Endothelial cell of umbilical vein (primary cell): Measurements from ENCODE around the gene CDK5.

Experiments
- EZH2 ChIP-seq: IDR thresholded peaks from 2 replicates; pipeline ENCODE4 v1.6.1; 2012; ENCODE audit warnings: borderline replicate concordance, low read depth, mild to moderate bottlenecking, moderate library complexity, low read length, inconsistent platforms; ENCODE audit not compliant: severe bottlenecking
- GATA2 ChIP-seq: IDR thresholded peaks from 2 replicates; pipeline ENCODE4 v1.7.0; 2011; ENCODE audit warnings: low read depth, mild to moderate bottlenecking, moderate library complexity, mixed read lengths, low read length; ENCODE audit not compliant: insufficient read length, insufficient read depth
- MYC ChIP-seq: IDR thresholded peaks from one replicate; pipeline ENCODE4 v1.6.1; 2011; ENCODE audit warnings: mild to moderate bottlenecking, low read depth, low read length
- POLR2A ChIP-seq: IDR thresholded peaks from 2 replicates; pipeline ENCODE4 v1.6.1; 2012; ENCODE audit warnings: low read depth, mild to moderate bottlenecking, control low read depth, low read length
- POLR2AphosphoS5 ChIP-seq: IDR thresholded peaks from 2 replicates; pipeline ENCODE4 v1.6.1; 2012; ENCODE audit warnings: low read depth, mild to moderate bottlenecking, control low read depth, low read length, moderate library complexity; ENCODE audit not compliant: insufficient read depth
- TF ChIP-seq, protein P1 (sequence below), 2 donors: IDR thresholded peaks; 1 replicate in 1 of 2; 2 replicates in 1 of 2; pipeline ENCODE4 v1.5.1; 2011; ENCODE audit warnings: low read length in 2 of 2, mild to moderate bottlenecking in 2 of 2, moderate library complexity in 2 of 2, control low read depth in 1 of 2, inconsistent platforms in 1 of 2, low read depth in 1 of 2; ENCODE audit not compliant: insufficient read depth in 1 of 2; ENCODE audit errors: extremely low read depth in 1 of 2
- TF ChIP-seq, protein P2 (sequence below): IDR thresholded peaks from 2 replicates; pipeline ENCODE4 v1.6.1; 2011; ENCODE audit not compliant: insufficient read depth, insufficient read length

DNA sequence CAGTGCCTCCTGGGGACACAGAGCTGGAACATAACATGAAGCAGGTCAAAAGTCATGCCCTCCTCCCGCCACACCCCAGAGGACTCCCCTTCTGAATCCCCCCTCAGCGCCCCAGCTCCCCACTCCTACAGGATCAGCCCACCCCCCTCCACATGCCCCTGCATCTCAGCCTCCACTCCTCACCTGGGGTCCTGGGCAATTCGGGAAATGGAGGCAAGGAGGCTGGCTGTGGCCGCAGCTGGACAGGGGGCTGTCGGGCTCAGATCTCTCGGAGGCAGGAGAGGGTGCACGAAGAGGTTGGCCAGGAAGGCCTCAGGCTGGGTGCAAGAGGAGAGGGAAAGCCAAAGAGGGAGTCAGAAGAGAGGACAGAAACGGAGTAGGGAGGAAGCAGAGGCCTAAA, 41.2 kb downstream of the CDK5 start:
- TF ChIP-seq, protein P1, sequence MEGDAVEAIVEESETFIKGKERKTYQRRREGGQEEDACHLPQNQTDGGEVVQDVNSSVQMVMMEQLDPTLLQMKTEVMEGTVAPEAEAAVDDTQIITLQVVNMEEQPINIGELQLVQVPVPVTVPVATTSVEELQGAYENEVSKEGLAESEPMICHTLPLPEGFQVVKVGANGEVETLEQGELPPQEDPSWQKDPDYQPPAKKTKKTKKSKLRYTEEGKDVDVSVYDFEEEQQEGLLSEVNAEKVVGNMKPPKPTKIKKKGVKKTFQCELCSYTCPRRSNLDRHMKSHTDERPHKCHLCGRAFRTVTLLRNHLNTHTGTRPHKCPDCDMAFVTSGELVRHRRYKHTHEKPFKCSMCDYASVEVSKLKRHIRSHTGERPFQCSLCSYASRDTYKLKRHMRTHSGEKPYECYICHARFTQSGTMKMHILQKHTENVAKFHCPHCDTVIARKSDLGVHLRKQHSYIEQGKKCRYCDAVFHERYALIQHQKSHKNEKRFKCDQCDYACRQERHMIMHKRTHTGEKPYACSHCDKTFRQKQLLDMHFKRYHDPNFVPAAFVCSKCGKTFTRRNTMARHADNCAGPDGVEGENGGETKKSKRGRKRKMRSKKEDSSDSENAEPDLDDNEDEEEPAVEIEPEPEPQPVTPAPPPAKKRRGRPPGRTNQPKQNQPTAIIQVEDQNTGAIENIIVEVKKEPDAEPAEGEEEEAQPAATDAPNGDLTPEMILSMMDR (IDR thresholded peaks at IDR 0.05; ENCODE audit: extremely low read depth in 1 of 2, insufficient read depth in 1 of 2, low read depth in 1 of 2, low read length in 2 of 2): no peak
- TF ChIP-seq POLR2A (no peak), POLR2AphosphoS5 (no peak), GATA2 (no peak), EZH2 (no peak), MYC (no peak)
- TF ChIP-seq, protein P2, sequence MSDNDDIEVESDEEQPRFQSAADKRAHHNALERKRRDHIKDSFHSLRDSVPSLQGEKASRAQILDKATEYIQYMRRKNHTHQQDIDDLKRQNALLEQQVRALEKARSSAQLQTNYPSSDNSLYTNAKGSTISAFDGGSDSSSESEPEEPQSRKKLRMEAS: no peak
